H1 (cell line): ENCODE results near the gene RPTOR. TPM values are rescaled to one million over a fixed set of nuclear protein-coding genes. Genes with fewer than 3 reads are reported as not detected.

Source experiments
- CTCF ChIA-PET: fragments of 300-600 bp; sonication (Branson Sonifier 250); formaldehyde crosslinking; loops from one replicate; lab custom pipeline; 2021; ENCODE audit not compliant: partially characterized antibody; lab: Charles Lee
- POLR2A ChIA-PET: fragments of 300-600 bp; sonication (Branson Sonifier 250); formaldehyde crosslinking; loops from one replicate; lab custom pipeline; 2021; ENCODE audit warnings: inconsistent platforms; ENCODE audit not compliant: partially characterized antibody; lab: Charles Lee
- DNase-seq, 2 experiments: peaks; one replicate each; pipeline versions ENCODE4 v3.0.0 to v3.0.0-alpha.2; 2010 to 2022; ENCODE audit warnings: low spot score in 2 of 2, low read depth in 1 of 2, mixed read lengths in 1 of 2
- FAIRE-seq: peaks from 2 replicates; lab custom pipeline; 2011; peaks lifted over from hg19 to GRCh38; lab: Jason Lieb, UNC
- H2AFZ ChIP-seq: 2 replicates; pipeline ENCODE4 v1.8.1; 2012; ENCODE audit warnings: low read length, inconsistent platforms
- H2AK5ac ChIP-seq: 2 replicates; pipeline ENCODE4 v1.6.1; 2013; ENCODE audit warnings: low read depth, low read length
- H2BK120ac ChIP-seq: replicated peaks from 2 replicates; pipeline ENCODE3; 2013; ENCODE audit warnings: low read depth, low read length, inconsistent platforms
- H2BK12ac ChIP-seq: 2 replicates; pipeline ENCODE4 v1.6.1; 2013; ENCODE audit warnings: low read depth, low read length
- H2BK15ac ChIP-seq: 2 replicates; pipeline ENCODE4 v1.6.1; 2013; ENCODE audit warnings: low read length
- H2BK20ac ChIP-seq: 2 replicates; pipeline ENCODE4 v1.6.1; 2013; ENCODE audit warnings: low read length
- H2BK5ac ChIP-seq: 2 replicates; pipeline ENCODE4 v1.6.1; 2013; ENCODE audit warnings: low read depth, low read length
- H3K14ac ChIP-seq: 2 replicates; pipeline ENCODE4 v1.6.1; 2013; ENCODE audit warnings: inconsistent platforms; ENCODE audit not compliant: insufficient read length
- H3K18ac ChIP-seq: 2 replicates; pipeline ENCODE4 v1.6.1; 2013; ENCODE audit warnings: low read length; ENCODE audit errors: extremely low read depth
- H3K23ac ChIP-seq: 2 replicates; pipeline ENCODE4 v1.6.1; 2013; ENCODE audit warnings: inconsistent platforms; ENCODE audit not compliant: insufficient read length
- H3K23me2 ChIP-seq: 2 replicates; pipeline ENCODE4 v1.6.1; 2013; ENCODE audit warnings: low read depth, low read length
- H3K27ac ChIP-seq: 2 replicates; pipeline ENCODE4 v1.6.1; 2011; ENCODE audit warnings: low read depth, low read length, inconsistent platforms
- H3K27me3 ChIP-seq, 4 experiments: replicated peaks in 1 of 4; 1 replicate in 1 of 4; 2 replicates in 3 of 4; pipeline versions ENCODE4 v1.6.1 to v1.8.1; 2011 to 2013; ENCODE audit warnings: low read length in 3 of 4, mild to moderate bottlenecking in 3 of 4, inconsistent platforms in 2 of 4, mixed read lengths in 2 of 4, moderate library complexity in 1 of 4; ENCODE audit not compliant: control insufficient read depth in 3 of 4, insufficient read depth in 3 of 4; ENCODE audit errors: extremely low read depth in 1 of 4
- H3K36me3 ChIP-seq, 4 experiments: 2 replicates each; pipeline versions ENCODE4 v1.6.1 to v1.8.1; 2011 to 2013; ENCODE audit warnings: mild to moderate bottlenecking in 4 of 4, low read length in 3 of 4, moderate library complexity in 2 of 4, control low read depth in 1 of 4, inconsistent platforms in 1 of 4; ENCODE audit not compliant: insufficient read depth in 4 of 4, control insufficient read depth in 2 of 4
- H3K4ac ChIP-seq: replicated peaks from 2 replicates; pipeline ENCODE3; 2013; ENCODE audit warnings: low read length, low read depth, mixed read lengths, inconsistent platforms; ENCODE audit not compliant: insufficient read length
- H3K4me1 ChIP-seq, 4 experiments: replicated peaks in 1 of 4; 1 replicate in 1 of 4; 2 replicates in 3 of 4; pipeline versions ENCODE4 v1.6.1 to v1.8.1; 2011 to 2013; ENCODE audit warnings: low read length in 3 of 4, inconsistent platforms in 2 of 4, mixed read lengths in 1 of 4; ENCODE audit not compliant: insufficient read depth in 4 of 4, control insufficient read depth in 3 of 4
- H3K4me2 ChIP-seq, 2 experiments: 2 replicates each; pipeline versions ENCODE4 v1.6.1 to v1.8.1; 2011 to 2013; ENCODE audit warnings: low read depth in 2 of 2, low read length in 2 of 2, control low read depth in 1 of 2, inconsistent platforms in 1 of 2, mild to moderate bottlenecking in 1 of 2; ENCODE audit not compliant: insufficient read depth in 1 of 2
- H3K4me3 ChIP-seq, 4 experiments: fragments of 200-600, 300-600 bp in 1 of 4; sonication (generic), shearing (Covaris generic), sonication (Bioruptor Twin) in 1 of 4; 2 replicates each; pipeline versions ENCODE4 v1.5.1 to v1.8.1; 2011 to 2016; ENCODE audit warnings: low read length in 4 of 4, low read depth in 3 of 4, control low read depth in 2 of 4, inconsistent platforms in 2 of 4, mild to moderate bottlenecking in 2 of 4, mixed read lengths in 1 of 4, moderate library complexity in 1 of 4; ENCODE audit not compliant: insufficient read depth in 2 of 4; ENCODE audit errors: extremely low read depth in 1 of 4
- H3K56ac ChIP-seq: replicated peaks from 2 replicates; pipeline ENCODE3; 2013; ENCODE audit warnings: low read depth, mild to moderate bottlenecking, mixed read lengths, low read length, inconsistent platforms; ENCODE audit not compliant: insufficient read length
- H3K79me1 ChIP-seq: 2 replicates; pipeline ENCODE4 v1.6.1; 2013; ENCODE audit warnings: low read depth, low read length, control low read depth
- H3K79me2 ChIP-seq, 2 experiments: 2 replicates each; pipeline versions ENCODE4 v1.6.1 to v1.8.1; 2012 to 2013; ENCODE audit warnings: low read length in 2 of 2, mild to moderate bottlenecking in 2 of 2, inconsistent platforms in 1 of 2; ENCODE audit not compliant: insufficient read depth in 2 of 2, control insufficient read depth in 1 of 2
- H3K9ac ChIP-seq, 4 experiments: replicated peaks in 1 of 4; 1 replicate in 1 of 4; 2 replicates in 3 of 4; pipeline versions ENCODE4 v1.6.1 to v1.8.1; 2011 to 2013; ENCODE audit warnings: low read depth in 3 of 4, low read length in 3 of 4, control low read depth in 2 of 4, mild to moderate bottlenecking in 2 of 4, moderate library complexity in 2 of 4, inconsistent platforms in 1 of 4; ENCODE audit errors: extremely low read depth in 1 of 4
- H3K9me3 ChIP-seq, 2 experiments: 2 replicates each; pipeline versions ENCODE4 v1.6.1 to v1.8.1; 2012 to 2013; ENCODE audit warnings: mild to moderate bottlenecking in 2 of 2, moderate library complexity in 2 of 2, control low read depth in 1 of 2, inconsistent platforms in 1 of 2, low read depth in 1 of 2, low read length in 1 of 2, mixed read lengths in 1 of 2; ENCODE audit not compliant: insufficient read depth in 2 of 2
- H4K20me1 ChIP-seq, 2 experiments: replicated peaks in 1 of 2; 2 replicates each; pipeline versions ENCODE3 to v1.8.1; 2011 to 2013; ENCODE audit warnings: inconsistent platforms in 2 of 2, low read length in 2 of 2, mild to moderate bottlenecking in 1 of 2; ENCODE audit not compliant: insufficient read depth in 2 of 2, control insufficient read depth in 1 of 2
- H4K5ac ChIP-seq: 2 replicates; pipeline ENCODE4 v1.6.1; 2013; ENCODE audit warnings: low read length, low read depth, mixed read lengths, inconsistent platforms; ENCODE audit not compliant: insufficient read length
- H4K8ac ChIP-seq: 2 replicates; pipeline ENCODE4 v1.8.0; 2013; ENCODE audit warnings: mild to moderate bottlenecking, moderate library complexity, low read length, inconsistent platforms; ENCODE audit not compliant: insufficient read depth; ENCODE audit errors: extremely low read depth
- H4K91ac ChIP-seq: replicated peaks from 2 replicates; pipeline ENCODE3; 2013; ENCODE audit warnings: low read length, mixed read lengths, inconsistent platforms; ENCODE audit not compliant: insufficient read length
- BRCA1 ChIP-seq: IDR thresholded peaks from 2 replicates; pipeline ENCODE4 v1.6.1; 2012; ENCODE audit warnings: low read depth, low read length, improper control_type of control experiment
- CBX5 ChIP-seq: fragments of 300-800, 300-1000 bp; sonication (generic); IDR thresholded peaks from 2 replicates; pipeline ENCODE4 v1.7.1; 2016; ENCODE audit warnings: antibody characterized with exemption, low read length, low read depth
- CEBPB ChIP-seq: IDR thresholded peaks from 2 replicates; pipeline ENCODE4 v1.6.1; 2012; ENCODE audit warnings: low read depth, low read length
- CTCF ChIP-seq, 3 experiments: IDR thresholded peaks; 1 replicate in 2 of 3; 2 replicates in 1 of 3; pipeline versions ENCODE4 v1.5.1 to v1.6.1; 2011; ENCODE audit warnings: low read length in 3 of 3, mild to moderate bottlenecking in 3 of 3, inconsistent platforms in 2 of 3, low read depth in 1 of 3, moderate library complexity in 1 of 3; ENCODE audit not compliant: insufficient read depth in 1 of 3; ENCODE audit errors: control extremely low read depth in 1 of 3
- MAFK ChIP-seq: IDR thresholded peaks from 2 replicates; pipeline ENCODE4 v1.6.1; 2012; ENCODE audit warnings: low read depth, mild to moderate bottlenecking, improper control_type of control experiment, low read length
- POU5F1 ChIP-seq: IDR thresholded peaks from 2 replicates; pipeline ENCODE4 v1.6.1; 2011; ENCODE audit warnings: low read depth, mild to moderate bottlenecking, low read length, moderate library complexity
- RBBP5 ChIP-seq: IDR thresholded peaks from 2 replicates; pipeline ENCODE4 v1.7.1; 2012; ENCODE audit warnings: low read depth, mild to moderate bottlenecking, inconsistent platforms, low read length, moderate library complexity, borderline replicate concordance
- RNF2 ChIP-seq: fragments of 200-900, 300-1000 bp; sonication (generic); IDR thresholded peaks from 2 replicates; pipeline ENCODE4 v1.7.1; 2016; ENCODE audit warnings: borderline replicate concordance, low read depth, mild to moderate bottlenecking, antibody characterized with exemption, low read length; ENCODE audit not compliant: poor library complexity, severe bottlenecking; ENCODE audit errors: missing control alignments
- SP1 ChIP-seq: IDR thresholded peaks from 2 replicates; pipeline ENCODE4 v1.6.1; 2011; ENCODE audit warnings: low read depth, low read length
- WGBS, 2 experiments: shearing (Covaris generic) in 1 of 2; methylation state at CpG; one replicate each; pipeline versions ENCODE4 v1.1.6 to v1.1.7; 2013 to 2015; ENCODE audit warnings: low lambda C conversion rate in 2 of 2, mixed read lengths in 2 of 2, inconsistent platforms in 1 of 2, low coverage in 1 of 2, missing lambda C conversion rate in 1 of 2; ENCODE audit not compliant: insufficient replicate concordance in 2 of 2, insufficient coverage in 1 of 2, insufficient read length in 1 of 2; ENCODE audit errors: extremely low coverage in 1 of 2, missing lambda C conversion rate in 1 of 2; 5-methylcytosine and 5-hydroxymethylcytosine counted together
- polyA plus RNA-seq, 7 experiments: library from polyadenylated mRNA; depleted of rRNA in 3 of 7; stranded (reverse) in 5 of 7; unstranded in 2 of 7; fragments of >200 nt in 5 of 7; fragments of 200-250 nt in 2 of 7; gene quantifications; 1 replicate in 5 of 7; 2 replicates in 1 of 7; 4 replicates in 1 of 7; pipeline versions ENCODE4 v1.2.1 to v1.2.3, GENCODE V29; 2011 to 2013; ENCODE audit warnings: missing spikeins in 2 of 7, mixed read lengths in 2 of 7
- total RNA-seq: library from RNA; stranded (reverse); fragmentation: NEBNext Ultra II Directional; extraction: Animal tissue kit (Norgen Biotek cat#: 25700); gene quantifications from 2 replicates; pipeline ENCODE4 v1.2.1, GENCODE V29; 2021

Gene RPTOR
- total and polyA plus RNA-seq, 2 of the 8 experiments (the other 6 are each of a cell fraction or from before 2014, with no cell fraction given), result 6.9 to 28.7 TPM

GRCh38 chr17:81012574-81013447 lies 468.2 kb downstream of the RPTOR start:
- H2BK120ac ChIP-seq, result no peak overlapping the region
- H3K36me3 ChIP-seq, result no peaks in the 10 kb centered on the region
- no peak for DNase-seq
- H3K4me3 ChIP-seq, result no peak overlapping the region
- H3K79me2 ChIP-seq, result no peaks in the 10 kb centered on the region
- no peaks in the 10 kb centered on the region for H3K27me3 ChIP-seq
- ChIA-PET POLR2A (interaction anchor here (1.0 kb wide), 1 partner anchor 9 kb away, joined by 3 read pairs; no protein-coding TSS in a partner anchor), CTCF (interaction anchor here (0.7 to 4.6 kb wide), 2 partner anchors 11 to 131 kb away, joined by 4 to 29 read pairs; no protein-coding TSS in a partner anchor)
- no peak for FAIRE-seq
- H3K79me1 ChIP-seq, result no peaks in the 10 kb centered on the region
- peaks cover 9 to 12% of the 10 kb centered on the region in 2 experiments for H3K9me3 ChIP-seq
- H3K18ac ChIP-seq, result no peak overlapping the region
- no peak overlapping the region for H2BK15ac ChIP-seq
- no peak overlapping the region for H4K5ac ChIP-seq
- no peak overlapping the region for H3K27ac ChIP-seq
- H4K20me1 ChIP-seq, result no peaks in the 10 kb centered on the region
- no peak overlapping the region for H4K91ac ChIP-seq
- no peak overlapping the region for H3K4me2 ChIP-seq
- no peak overlapping the region for H2BK20ac ChIP-seq
- H3K56ac ChIP-seq, result no peak overlapping the region
- no peaks in the 10 kb centered on the region for H3K23me2 ChIP-seq
- no peak overlapping the region for H3K14ac ChIP-seq
- no peak overlapping the region for H2AFZ ChIP-seq
- no peak overlapping the region for H2AK5ac ChIP-seq
- WGBS, 2 experiments, result 88% methylated on average over 13 of the region's 13 CpGs; no CpG with 5 or more reads in 1 of the 2 experiments
- H3K4ac ChIP-seq, result no peak overlapping the region
- H3K23ac ChIP-seq, result no peak overlapping the region
- H3K9ac ChIP-seq, result no peak overlapping the region
- no peak overlapping the region for H2BK5ac ChIP-seq
- H4K8ac ChIP-seq, result no peak overlapping the region; the same call in 1 of the 2 replicates
- no peaks in the 10 kb centered on the region for H3K4me1 ChIP-seq
- no peak overlapping the region for H2BK12ac ChIP-seq
- no peak for TF ChIP-seq POU5F1
- TF ChIP-seq MAFK, result no peak
- no peak for TF ChIP-seq RBBP5
- no peak for TF ChIP-seq CBX5
- no peak for TF ChIP-seq CTCF (IDR thresholded peaks at IDR 0.05; ENCODE audit: control extremely low read depth in 1 of 3, insufficient read depth in 1 of 3, low read depth in 1 of 3, low read length in 3 of 3)
- TF ChIP-seq RNF2, result no peak
- no peak for TF ChIP-seq SP1
- TF ChIP-seq BRCA1, result no peak
- TF ChIP-seq CEBPB, result no peak
